Lower leg skin (tissue), 4 donors: Measurements from ENCODE around the gene F12. TPM values are rescaled to one million over a fixed set of nuclear protein-coding genes. Genes with fewer than 3 reads are reported as not detected.

Experiments
- DNase-seq, 2 donors: peaks; one replicate each; pipeline ENCODE4 v3.0.0-alpha.2; 2019; ENCODE audit warnings: low spot score in 2 of 2
- H3K4me3 ChIP-seq: fragments of 200-600 bp; sonication (generic); 2 replicates; pipeline ENCODE4 v1.5.1; 2017; ENCODE audit warnings: mild to moderate bottlenecking, low read depth; ENCODE audit not compliant: poor library complexity, severe bottlenecking
- POLR2A ChIP-seq, 2 donors: fragments of 450-650 bp; IDR thresholded peaks; one replicate each; pipeline ENCODE4 v1.6.1; 2016 to 2017; ENCODE audit warnings: antibody characterized with exemption in 2 of 2, mild to moderate bottlenecking in 1 of 2, moderate library complexity in 1 of 2
- WGBS, 2 donors: methylation state at CpG; one replicate each; pipeline ENCODE4 v1.1.5; 2018; 5-methylcytosine and 5-hydroxymethylcytosine counted together
- intact Hi-C: fragments of 100-400 bp; cut with DNase I; formaldehyde crosslinking; loops from one replicate; pipeline ENCODE4 v1.15.0; 2023; ENCODE audit warnings: low total_unique reads
- total RNA-seq, 4 donors: library from RNA; depleted of rRNA; stranded (reverse); fragments of >200 nt; gene quantifications; one replicate each; pipeline ENCODE4 v1.1.0, GENCODE V29; 2016
- TF ChIP-seq, protein P1 (sequence below), 3 donors: fragments of 450-650 bp; IDR thresholded peaks; one replicate each; pipeline ENCODE4 v1.5.1; 2016; ENCODE audit warnings: antibody characterized with exemption in 3 of 3, mild to moderate bottlenecking in 3 of 3, moderate library complexity in 2 of 3

Gene F12
- total RNA-seq, 4 donors from 2014 or later = 1.9 to 14.5 (median 10.1) TPM

DNA sequence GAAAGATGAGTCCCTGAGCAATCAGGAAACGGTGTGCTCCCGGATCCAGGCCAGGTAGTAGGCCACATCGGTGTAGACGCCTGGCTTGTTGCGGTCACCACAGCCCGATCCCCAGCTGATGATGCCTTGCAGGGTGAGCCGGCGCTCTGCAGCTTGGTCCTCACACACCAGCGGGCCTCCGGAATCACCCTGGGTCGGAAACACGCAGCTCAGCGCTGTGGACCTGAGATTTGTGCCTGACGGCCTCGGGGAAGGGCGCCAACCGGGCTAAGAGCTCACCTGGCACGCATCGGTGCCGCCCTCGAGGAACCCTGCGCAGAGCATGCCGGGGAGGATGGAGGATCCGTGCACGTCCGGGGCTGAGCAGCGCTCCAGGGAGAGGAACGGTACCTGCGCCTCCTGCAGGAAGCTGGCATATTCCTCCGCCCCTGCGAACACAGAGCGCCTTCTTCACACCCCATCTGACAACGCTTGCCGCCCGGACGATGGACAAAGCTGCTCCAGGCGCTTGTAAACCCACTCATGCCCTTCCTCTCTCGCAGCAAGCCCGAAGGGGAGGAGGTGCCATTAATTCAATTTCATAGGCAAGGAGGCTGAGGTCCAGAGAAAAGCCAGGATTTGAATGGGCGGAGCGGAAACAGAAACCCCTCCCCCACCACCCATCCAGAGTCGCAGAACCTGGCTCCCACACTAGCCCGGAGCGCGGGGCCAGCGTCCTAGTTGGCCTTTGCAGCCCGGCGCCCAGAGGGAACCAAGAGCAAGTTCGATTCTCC is 6.9 kb downstream of the F12 start:
- WGBS, 2 donors = 5 to 7% methylated on average over 27 to 40 of the region's 49 CpGs
- no peak overlapping the region for H3K4me3 ChIP-seq
- TF ChIP-seq, protein P1, sequence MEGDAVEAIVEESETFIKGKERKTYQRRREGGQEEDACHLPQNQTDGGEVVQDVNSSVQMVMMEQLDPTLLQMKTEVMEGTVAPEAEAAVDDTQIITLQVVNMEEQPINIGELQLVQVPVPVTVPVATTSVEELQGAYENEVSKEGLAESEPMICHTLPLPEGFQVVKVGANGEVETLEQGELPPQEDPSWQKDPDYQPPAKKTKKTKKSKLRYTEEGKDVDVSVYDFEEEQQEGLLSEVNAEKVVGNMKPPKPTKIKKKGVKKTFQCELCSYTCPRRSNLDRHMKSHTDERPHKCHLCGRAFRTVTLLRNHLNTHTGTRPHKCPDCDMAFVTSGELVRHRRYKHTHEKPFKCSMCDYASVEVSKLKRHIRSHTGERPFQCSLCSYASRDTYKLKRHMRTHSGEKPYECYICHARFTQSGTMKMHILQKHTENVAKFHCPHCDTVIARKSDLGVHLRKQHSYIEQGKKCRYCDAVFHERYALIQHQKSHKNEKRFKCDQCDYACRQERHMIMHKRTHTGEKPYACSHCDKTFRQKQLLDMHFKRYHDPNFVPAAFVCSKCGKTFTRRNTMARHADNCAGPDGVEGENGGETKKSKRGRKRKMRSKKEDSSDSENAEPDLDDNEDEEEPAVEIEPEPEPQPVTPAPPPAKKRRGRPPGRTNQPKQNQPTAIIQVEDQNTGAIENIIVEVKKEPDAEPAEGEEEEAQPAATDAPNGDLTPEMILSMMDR (IDR thresholded peaks at IDR 0.05) = no peak
- no peak for TF ChIP-seq POLR2A (IDR thresholded peaks at IDR 0.05)
- intact Hi-C loops = loop anchor here (5.0 kb wide), 1 partner anchor 100 kb away; no protein-coding TSS in a partner anchor
- peak; percentile 56 to 92 for DNase-seq

DNA sequence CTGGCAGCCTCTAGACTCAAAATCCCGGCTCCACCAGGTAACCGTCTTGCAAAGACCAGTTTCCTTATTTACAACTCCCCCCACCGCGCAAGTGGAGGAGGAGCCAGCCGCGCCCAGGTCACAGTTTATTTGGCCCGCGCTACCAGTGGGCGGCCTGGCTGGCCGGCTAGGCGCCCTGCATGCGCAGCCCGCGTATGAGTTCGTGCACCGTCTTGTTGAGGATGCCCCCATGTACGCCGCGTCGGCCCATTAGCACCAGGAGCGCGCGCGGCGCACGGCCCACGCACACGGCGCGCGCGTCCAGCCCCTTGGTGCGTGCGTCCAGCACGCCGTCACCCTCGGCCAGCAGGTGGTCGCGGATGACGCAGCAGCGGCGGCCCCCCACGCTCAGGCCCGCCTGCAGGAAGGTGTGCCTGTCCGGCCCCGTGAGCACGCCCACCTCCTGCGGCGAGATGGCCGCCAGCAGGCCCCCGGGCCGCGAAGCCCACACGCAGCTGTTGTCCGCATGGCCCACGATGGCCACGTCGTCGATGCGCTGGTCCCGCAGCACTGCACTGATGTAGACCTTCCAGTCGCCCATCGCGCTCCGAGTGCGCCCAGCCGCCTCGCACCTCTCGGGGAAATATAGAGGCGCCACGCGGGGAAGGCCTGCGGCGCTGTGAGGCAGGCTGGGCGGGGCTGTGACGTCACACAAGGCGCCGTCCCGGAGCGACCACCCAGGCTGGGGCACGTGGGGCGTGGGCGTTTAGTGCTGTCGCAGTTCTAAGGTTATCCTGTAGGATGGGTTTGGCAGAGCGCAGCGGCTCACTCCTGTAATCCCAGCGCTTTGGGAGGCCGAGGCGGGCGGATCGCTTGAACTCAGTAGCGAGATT is 9.1 kb downstream of the F12 start, which contains the start of gene PFN3:
TSS of gene PFN3 (minus strand) at position 665 of the 872 bp plus-strand sequence. CDS start at position 580, 85 bp downstream.
- intact Hi-C loops = loop anchor here (5.0 kb wide), 1 partner anchor 102 kb away; no protein-coding TSS in a partner anchor
- H3K4me3 ChIP-seq = no peak within 1 kb of the TSS
- 49 to 54% methylated on average over 32 to 87 of the region's 92 CpGs for WGBS, 2 donors
- DNase-seq = no peak
- TF ChIP-seq POLR2A (IDR thresholded peaks at IDR 0.05) = no peak
- TF ChIP-seq, protein P1 (IDR thresholded peaks at IDR 0.05) = no peak

DNA sequence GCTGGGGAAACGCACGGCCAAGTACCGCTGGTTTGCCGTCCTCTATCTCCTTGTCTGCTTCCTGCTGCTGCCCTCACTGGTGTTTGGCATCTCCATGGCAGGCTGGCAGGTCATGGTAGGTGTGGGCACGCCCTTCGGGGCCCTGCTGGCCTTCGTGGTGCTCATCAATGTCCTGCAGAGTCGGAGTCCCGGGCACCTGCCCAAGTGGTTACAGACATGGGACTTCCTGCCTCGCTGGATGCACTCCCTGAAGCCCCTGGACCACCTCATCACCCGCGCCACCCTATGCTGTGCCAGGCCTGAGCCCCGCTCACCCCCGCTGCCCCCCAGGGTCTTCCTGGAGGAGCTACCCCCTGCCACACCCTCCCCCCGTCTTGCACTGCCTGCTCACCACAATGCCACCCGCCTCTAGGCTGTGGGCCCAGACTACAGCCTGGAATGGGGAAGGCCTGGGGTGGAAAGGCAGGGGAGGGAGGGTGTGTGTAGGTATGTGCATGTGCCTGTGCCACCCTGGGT is 11.4 kb downstream of the F12 start:
- H3K4me3 ChIP-seq = no peak overlapping the region
- DNase-seq = no peak
- TF ChIP-seq, protein P1 (IDR thresholded peaks at IDR 0.05) = no peak
- TF ChIP-seq POLR2A (IDR thresholded peaks at IDR 0.05) = no peak
- intact Hi-C loops = no loop called here
- 76 to 87% methylated on average over 10 to 15 of the region's 16 CpGs for WGBS, 2 donors

DNA sequence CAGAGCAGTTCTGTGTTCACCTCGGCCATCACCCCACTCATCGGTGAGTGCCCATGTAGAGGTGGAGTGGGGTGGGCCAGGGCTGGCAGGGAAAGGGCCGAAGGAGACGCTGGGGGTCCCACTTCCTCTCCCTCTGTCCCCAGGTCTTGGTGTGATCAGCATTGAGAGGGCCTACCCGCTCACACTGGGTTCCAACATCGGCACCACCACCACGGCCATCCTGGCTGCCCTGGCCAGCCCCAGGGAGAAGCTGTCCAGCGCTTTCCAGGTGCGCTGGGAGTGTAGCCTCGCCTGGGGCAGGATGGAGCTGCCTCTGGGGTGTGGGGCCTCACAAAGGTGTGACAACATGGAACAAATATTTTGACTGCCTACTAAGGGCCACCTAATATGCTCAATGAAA is 12.6 kb downstream of the F12 start:
- DNase-seq = no peak
- TF ChIP-seq, protein P1 (IDR thresholded peaks at IDR 0.05) = no peak
- no peak for TF ChIP-seq POLR2A (IDR thresholded peaks at IDR 0.05)
- intact Hi-C loops = no loop called here
- WGBS, 2 donors = 87 to 96% methylated on average over 7 to 10 of the region's 10 CpGs
- no peak overlapping the region for H3K4me3 ChIP-seq

DNA sequence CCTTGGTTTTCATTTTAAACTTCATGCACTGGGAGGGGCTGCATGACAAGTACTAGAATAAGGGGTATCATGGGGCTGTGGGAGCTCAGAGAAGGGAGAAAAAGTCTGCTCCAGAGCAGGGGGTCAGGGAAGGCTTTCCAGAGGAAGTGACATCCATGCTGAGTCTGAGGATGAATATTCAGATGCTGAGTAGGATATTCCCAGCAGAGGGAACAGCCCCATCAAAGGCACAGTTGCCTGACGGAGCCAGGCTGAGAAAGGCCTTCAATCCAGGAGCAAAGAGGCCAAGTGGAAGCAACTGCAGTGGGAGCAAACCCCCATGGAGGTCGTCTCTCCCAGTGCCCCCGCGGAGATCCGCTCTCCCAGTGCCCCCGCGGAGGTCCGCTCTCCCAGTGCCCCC is 13.3 kb downstream of the F12 start:
- intact Hi-C loops = no loop called here

More for the DNA sequence above, 13.3 kb downstream of the F12 start:
- H3K4me3 ChIP-seq = no peak overlapping the region
- DNase-seq = no peak
- TF ChIP-seq, protein P1 (IDR thresholded peaks at IDR 0.05) = no peak
- no peak for TF ChIP-seq POLR2A (IDR thresholded peaks at IDR 0.05)
- 64 to 67% methylated on average over 7 to 8 of the region's 8 CpGs for WGBS, 2 donors
